Endothelial cell of umbilical vein (primary cell): ENCODE measurements around the gene NBL1. TPM values are rescaled to one million over a fixed set of nuclear protein-coding genes. Genes with fewer than 3 reads are reported as not detected.

Experiments used
- BruUV-seq: library from RNA; stranded (reverse); fragments of 400-500 nt; replicated peaks from 2 replicates; lab custom pipeline; 2021; lab: Mats Ljungman, UMichigan
- CTCF ChIA-PET: fragments of 300-600, 350-600 bp; sonication (Branson Sonifier 250); formaldehyde crosslinking; loops from one replicate; lab custom pipeline; 2021; ENCODE audit warnings: antibody characterized with exemption, inconsistent platforms; lab: Charles Lee
- POLR2A ChIA-PET: fragments of 300-600, 350-600 bp; sonication (Branson Sonifier 250); formaldehyde crosslinking; loops from one replicate; lab custom pipeline; 2021; ENCODE audit warnings: antibody characterized with exemption, inconsistent platforms; lab: Charles Lee
- DNase-seq: peaks from one replicate; pipeline ENCODE4 v3.0.0-alpha.2; 2011; ENCODE audit warnings: low read depth, low spot score
- FAIRE-seq: peaks from 2 replicates; lab custom pipeline; 2011; peaks lifted over from hg19 to GRCh38; lab: Jason Lieb, UNC
- H2AFZ ChIP-seq: 2 replicates; pipeline ENCODE4 v1.6.0; 2012; ENCODE audit warnings: low read depth, low read length, control low read depth, inconsistent platforms
- H3K27ac ChIP-seq: 2 replicates; pipeline ENCODE4 v1.5.1; 2011; ENCODE audit warnings: low read depth, mild to moderate bottlenecking, control low read depth, low read length, moderate library complexity; ENCODE audit not compliant: insufficient read depth
- H3K27me3 ChIP-seq, 2 experiments: 2 replicates each; pipeline versions ENCODE4 v1.6.0 to v1.6.1; 2011; ENCODE audit warnings: low read length in 2 of 2, mixed read lengths in 1 of 2; ENCODE audit not compliant: control insufficient read depth in 2 of 2, insufficient read depth in 2 of 2
- H3K36me3 ChIP-seq, 2 experiments: 2 replicates in 1 of 2; 3 replicates in 1 of 2; pipeline ENCODE4 v1.5.1; 2011; ENCODE audit warnings: low read length in 2 of 2, mild to moderate bottlenecking in 1 of 2, moderate library complexity in 1 of 2; ENCODE audit not compliant: control insufficient read depth in 2 of 2, insufficient read depth in 2 of 2; ENCODE audit errors: extremely low read depth in 1 of 2
- H3K4me1 ChIP-seq: 3 replicates; pipeline ENCODE4 v1.5.1; 2011; ENCODE audit warnings: mild to moderate bottlenecking, low read length; ENCODE audit not compliant: control insufficient read depth, insufficient read depth; ENCODE audit errors: extremely low read depth
- H3K4me2 ChIP-seq: 2 replicates; pipeline ENCODE4 v1.6.1; 2011; ENCODE audit warnings: low read length, control low read depth, mixed read lengths; ENCODE audit not compliant: insufficient read depth
- H3K4me3 ChIP-seq, 3 experiments: fragments of 200-600 bp in 1 of 3; sonication (generic), shearing (Covaris generic) in 1 of 3; replicated peaks in 1 of 3; 2 replicates each; pipeline ENCODE4 v1.5.1; 2011 to 2016; ENCODE audit warnings: control low read depth in 3 of 3, low read length in 3 of 3, mild to moderate bottlenecking in 2 of 3, inconsistent platforms in 1 of 3, low read depth in 1 of 3, moderate library complexity in 1 of 3; ENCODE audit not compliant: insufficient read depth in 1 of 3
- H3K79me2 ChIP-seq: 2 replicates; pipeline ENCODE4 v1.6.0; 2012; ENCODE audit warnings: low read length, inconsistent platforms; ENCODE audit not compliant: control insufficient read depth, insufficient read depth
- H3K9ac ChIP-seq: replicated peaks from 2 replicates; pipeline ENCODE3; 2011; ENCODE audit warnings: low read length, control low read depth; ENCODE audit not compliant: insufficient read depth; ENCODE audit errors: extremely low read depth
- H3K9me1 ChIP-seq: replicated peaks from 3 replicates; pipeline ENCODE4 v1.6.0; 2011; ENCODE audit warnings: mild to moderate bottlenecking, low read length; ENCODE audit not compliant: control insufficient read depth, insufficient read depth; ENCODE audit errors: extremely low read depth
- H3K9me3 ChIP-seq: replicated peaks from 2 replicates; pipeline ENCODE4 v1.5.1; 2012; ENCODE audit warnings: low read length, inconsistent platforms; ENCODE audit not compliant: control insufficient read depth, insufficient read depth
- H4K20me1 ChIP-seq: replicated peaks from 2 replicates; pipeline ENCODE3; 2011; ENCODE audit warnings: mild to moderate bottlenecking, low read length; ENCODE audit not compliant: control insufficient read depth, insufficient read depth; ENCODE audit errors: extremely low read depth
- CTCF ChIP-seq, 2 donors: IDR thresholded peaks; 1 replicate in 1 of 2; 2 replicates in 1 of 2; pipeline ENCODE4 v1.5.1; 2011; ENCODE audit warnings: low read length in 2 of 2, mild to moderate bottlenecking in 2 of 2, moderate library complexity in 2 of 2, control low read depth in 1 of 2, inconsistent platforms in 1 of 2, low read depth in 1 of 2; ENCODE audit not compliant: insufficient read depth in 1 of 2; ENCODE audit errors: extremely low read depth in 1 of 2
- EZH2 ChIP-seq: IDR thresholded peaks from 2 replicates; pipeline ENCODE4 v1.6.1; 2012; ENCODE audit warnings: borderline replicate concordance, low read depth, mild to moderate bottlenecking, moderate library complexity, low read length, inconsistent platforms; ENCODE audit not compliant: severe bottlenecking
- FOS ChIP-seq: IDR thresholded peaks from 2 replicates; pipeline ENCODE4 v1.6.1; 2011; ENCODE audit warnings: mild to moderate bottlenecking, low read length, moderate library complexity, borderline replicate concordance; ENCODE audit not compliant: insufficient read depth
- GATA2 ChIP-seq: IDR thresholded peaks from 2 replicates; pipeline ENCODE4 v1.7.0; 2011; ENCODE audit warnings: low read depth, mild to moderate bottlenecking, moderate library complexity, mixed read lengths, low read length; ENCODE audit not compliant: insufficient read length, insufficient read depth
- JUN ChIP-seq: IDR thresholded peaks from 2 replicates; pipeline ENCODE4 v1.6.1; 2011; ENCODE audit warnings: borderline replicate concordance, low read depth; ENCODE audit not compliant: insufficient read length, insufficient read depth
- MAX ChIP-seq: IDR thresholded peaks from 2 replicates; pipeline ENCODE4 v1.6.1; 2011; ENCODE audit not compliant: insufficient read depth, insufficient read length
- MYC ChIP-seq: IDR thresholded peaks from one replicate; pipeline ENCODE4 v1.6.1; 2011; ENCODE audit warnings: mild to moderate bottlenecking, low read depth, low read length
- POLR2A ChIP-seq: IDR thresholded peaks from 2 replicates; pipeline ENCODE4 v1.6.1; 2012; ENCODE audit warnings: low read depth, mild to moderate bottlenecking, control low read depth, low read length
- POLR2AphosphoS5 ChIP-seq: IDR thresholded peaks from 2 replicates; pipeline ENCODE4 v1.6.1; 2012; ENCODE audit warnings: low read depth, mild to moderate bottlenecking, control low read depth, low read length, moderate library complexity; ENCODE audit not compliant: insufficient read depth
- dilution Hi-C: fragments of 300-500 bp; cut with MboI; formaldehyde crosslinking; loops from one replicate; pipeline ENCODE4 v1.15.0; 2019; ENCODE audit warnings: low sequenced_read_pairs; ENCODE audit not compliant: extremely low pct_ligation_motif_present
- intact Hi-C: fragments of 100-400 bp; cut with micrococcal nuclease; formaldehyde crosslinking; loops from one replicate; pipeline ENCODE4 v1.10.0; 2022
- polyA plus RNA-seq, 4 experiments: library from polyadenylated mRNA; depleted of rRNA in 3 of 4; stranded (reverse) in 3 of 4; unstranded in 1 of 4; fragments of >200 nt; gene quantifications; 2 replicates each; pipeline versions ENCODE4 v1.2.1 to v1.2.3, GENCODE V29; 2011 to 2012; ENCODE audit warnings: missing spikeins in 1 of 4
- total RNA-seq: library from RNA; stranded (reverse); gene quantifications from 2 replicates; pipeline ENCODE4 v1.2.3, GENCODE V29; 2021

NBL1 gene
- total and polyA plus RNA-seq, 2 donors (not counting 3 experiments of a cell fraction or from before 2014, with no cell fraction given) = 36.2 to 40.5 TPM

- Histone ChIP-seq H3K9me1 (no peaks in the 10 kb centered on the region), H3K27ac (no peak overlapping the region), H2AFZ (no peak overlapping the region), H3K4me3 (no peak overlapping the region), H3K27me3 (peaks cover 0 to 1% of the 10 kb centered on the region in 2 experiments), H3K4me2 (no peak overlapping the region), H3K79me2 (peaks cover 6% of the 10 kb centered on the region), H3K4me1 (peaks cover 16% of the 10 kb centered on the region), H4K20me1 (no peaks in the 10 kb centered on the region), H3K9ac (no peak overlapping the region), H3K9me3 (no peaks in the 10 kb centered on the region), H3K36me3 (no peaks in the 10 kb centered on the region)
- no TSS peak for BruUV-seq
- FAIRE-seq (no peak), DNase-seq (no peak)
- POLR2A ChIA-PET = no interaction called here
- intact Hi-C loops (no loop called here), dilution Hi-C loops (loop anchor here (25.0 kb wide), 1 partner anchor 234 kb away; no protein-coding TSS in a partner anchor)
- TF ChIP-seq POLR2A (no peak), FOS (no peak), GATA2 (no peak), MYC (no peak), MAX (no peak), CTCF (IDR thresholded peaks at IDR 0.05; ENCODE audit: extremely low read depth in 1 of 2, insufficient read depth in 1 of 2, low read depth in 1 of 2, low read length in 2 of 2) (no peak), POLR2AphosphoS5 (no peak), EZH2 (no peak), JUN (no peak)
- CTCF ChIA-PET = interaction anchor here (0.7 to 2.3 kb wide), 7 partner anchors 11 to 299 kb away, joined by 3 to 9 read pairs (median 3); no protein-coding TSS in a partner anchor
Observed at GRCh38 chr1:19646377-19647319, 2.5 kb downstream of the NBL1 start.
